OCI-LY1 (cell line): ENCODE data around the gene TMEM38A.

Source experiments
- H2AFZ ChIP-seq: fragments of 200-600 bp; sonication (generic), shearing (Covaris generic); 2 replicates; pipeline ENCODE4 v1.6.0; 2014; ENCODE audit warnings: antibody characterized with exemption, mild to moderate bottlenecking, low read length
- H3F3A ChIP-seq: fragments of 200-600 bp; sonication (generic), shearing (Covaris generic); 2 replicates; pipeline ENCODE4 v1.6.0; 2014; ENCODE audit warnings: mild to moderate bottlenecking, antibody characterized with exemption, low read length, moderate library complexity; ENCODE audit not compliant: insufficient read depth
- H3K27ac ChIP-seq: fragments of 200-600 bp; sonication (generic); 2 replicates; pipeline ENCODE4 v1.5.1; 2014; ENCODE audit warnings: low read length, mixed run types, mild to moderate bottlenecking, low read depth; ENCODE audit not compliant: poor library complexity, severe bottlenecking
- H3K27me3 ChIP-seq: fragments of 200-600 bp; sonication (generic); 2 replicates; pipeline ENCODE4 v1.6.0; 2014; ENCODE audit warnings: antibody characterized with exemption, mild to moderate bottlenecking, low read length, moderate library complexity; ENCODE audit not compliant: insufficient read depth
- H3K36me3 ChIP-seq: fragments of 200-600 bp; sonication (generic); 2 replicates; pipeline ENCODE4 v1.6.1; 2014; ENCODE audit warnings: mild to moderate bottlenecking, antibody characterized with exemption, low read length, moderate library complexity, mixed read lengths; ENCODE audit not compliant: insufficient read depth
- H3K4me1 ChIP-seq: fragments of 200-600 bp; sonication (generic); 2 replicates; pipeline ENCODE4 v1.5.1; 2014; ENCODE audit warnings: mild to moderate bottlenecking, low read length, moderate library complexity; ENCODE audit not compliant: insufficient read depth, severe bottlenecking
- H3K4me2 ChIP-seq: fragments of 200-600 bp; sonication (generic), shearing (Covaris generic); 2 replicates; pipeline ENCODE4 v1.6.1; 2014; ENCODE audit warnings: low read length
- H3K4me3 ChIP-seq: fragments of 200-600 bp; sonication (generic); 2 replicates; pipeline ENCODE4 v1.5.1; 2014; ENCODE audit warnings: low read length, low read depth, mild to moderate bottlenecking, mixed read lengths; ENCODE audit not compliant: poor library complexity, severe bottlenecking
- H3K79me2 ChIP-seq: fragments of 200-600 bp; shearing (Covaris generic); 2 replicates; pipeline ENCODE4 v1.6.1; 2016; ENCODE audit warnings: mixed run types, low read length, mixed read lengths; ENCODE audit not compliant: insufficient read depth
- H3K9ac ChIP-seq: fragments of 200-600 bp; sonication (generic), shearing (Covaris generic); 2 replicates; pipeline ENCODE4 v1.6.1; 2014; ENCODE audit warnings: mild to moderate bottlenecking, low read length, mixed read lengths
- H3K9me2 ChIP-seq: fragments of 200-600 bp; sonication (generic), shearing (Covaris generic); 2 replicates; pipeline ENCODE4 v1.6.1; 2014; ENCODE audit warnings: low read depth, mild to moderate bottlenecking, low read length, mixed read lengths
- H3K9me3 ChIP-seq: fragments of 200-600 bp; shearing (Covaris generic); 2 replicates; pipeline ENCODE4 v1.6.1; 2014; ENCODE audit warnings: low read length, mixed read lengths
- H4K20me1 ChIP-seq: fragments of 200-600 bp; sonication (generic), shearing (Covaris generic); 2 replicates; pipeline ENCODE4 v1.6.0; 2016; ENCODE audit warnings: mild to moderate bottlenecking, low read length; ENCODE audit not compliant: insufficient read depth
- EZH2 ChIP-seq: fragments of 200-600 bp; sonication (generic), shearing (Covaris generic); IDR thresholded peaks from 2 replicates; pipeline ENCODE4 v1.8.0; 2017; ENCODE audit warnings: borderline replicate concordance, mixed run types, mild to moderate bottlenecking, antibody characterized with exemption, low read length, moderate library complexity, mixed read lengths
- TF ChIP-seq, protein P1 (sequence below): fragments of 200-600 bp; sonication (generic), shearing (Covaris generic); IDR thresholded peaks from 2 replicates; pipeline ENCODE4 v1.5.1; 2017; ENCODE audit warnings: mild to moderate bottlenecking, antibody characterized with exemption, low read length, moderate library complexity, mixed read lengths

TMEM38A gene

DNA sequence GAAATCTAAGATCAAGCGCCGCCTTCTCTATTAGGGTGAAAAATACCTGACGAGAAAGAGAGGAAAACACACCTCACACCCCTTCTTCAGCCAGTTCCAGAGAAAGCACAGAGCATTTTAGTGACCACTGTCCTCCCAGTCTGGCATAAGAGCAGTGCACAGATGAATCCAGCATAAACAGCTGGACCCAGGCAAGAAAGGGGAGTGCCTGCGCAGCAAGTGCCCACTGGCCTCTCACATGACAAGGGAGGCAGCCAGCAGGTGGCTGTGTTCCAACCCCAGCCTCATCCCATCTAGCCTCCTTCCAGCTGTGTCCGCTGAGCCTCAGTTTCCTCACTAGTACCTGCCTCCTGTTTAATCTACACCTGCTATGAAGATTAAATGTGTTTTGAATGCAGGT, 40.9 kb upstream of the TMEM38A start:
- no peak overlapping the region for H2AFZ ChIP-seq
- no peaks in the 10 kb centered on the region for H3K9me2 ChIP-seq
- H4K20me1 ChIP-seq: no peaks in the 10 kb centered on the region
- H3K9me3 ChIP-seq: no peaks in the 10 kb centered on the region
- peaks cover 99% of the 10 kb centered on the region for H3K79me2 ChIP-seq
- H3K27me3 ChIP-seq: no peaks in the 10 kb centered on the region
- no peak overlapping the region for H3K4me3 ChIP-seq
- H3K4me1 ChIP-seq: peaks cover 100% of the 10 kb centered on the region
- TF ChIP-seq, protein P1, sequence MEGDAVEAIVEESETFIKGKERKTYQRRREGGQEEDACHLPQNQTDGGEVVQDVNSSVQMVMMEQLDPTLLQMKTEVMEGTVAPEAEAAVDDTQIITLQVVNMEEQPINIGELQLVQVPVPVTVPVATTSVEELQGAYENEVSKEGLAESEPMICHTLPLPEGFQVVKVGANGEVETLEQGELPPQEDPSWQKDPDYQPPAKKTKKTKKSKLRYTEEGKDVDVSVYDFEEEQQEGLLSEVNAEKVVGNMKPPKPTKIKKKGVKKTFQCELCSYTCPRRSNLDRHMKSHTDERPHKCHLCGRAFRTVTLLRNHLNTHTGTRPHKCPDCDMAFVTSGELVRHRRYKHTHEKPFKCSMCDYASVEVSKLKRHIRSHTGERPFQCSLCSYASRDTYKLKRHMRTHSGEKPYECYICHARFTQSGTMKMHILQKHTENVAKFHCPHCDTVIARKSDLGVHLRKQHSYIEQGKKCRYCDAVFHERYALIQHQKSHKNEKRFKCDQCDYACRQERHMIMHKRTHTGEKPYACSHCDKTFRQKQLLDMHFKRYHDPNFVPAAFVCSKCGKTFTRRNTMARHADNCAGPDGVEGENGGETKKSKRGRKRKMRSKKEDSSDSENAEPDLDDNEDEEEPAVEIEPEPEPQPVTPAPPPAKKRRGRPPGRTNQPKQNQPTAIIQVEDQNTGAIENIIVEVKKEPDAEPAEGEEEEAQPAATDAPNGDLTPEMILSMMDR: no peak
- no peak for TF ChIP-seq EZH2
- H3K9ac ChIP-seq: no peak overlapping the region; the same call in 1 of the 2 replicates
- H3K4me2 ChIP-seq: peak overlapping the region; percentile 62; the same call in 1 of the 2 replicates
- H3K36me3 ChIP-seq: peaks cover 21% of the 10 kb centered on the region; the same call in 1 of the 2 replicates
- H3K27ac ChIP-seq: peak overlapping the region; percentile 56
- no peaks in the 10 kb centered on the region for H3F3A ChIP-seq

DNA sequence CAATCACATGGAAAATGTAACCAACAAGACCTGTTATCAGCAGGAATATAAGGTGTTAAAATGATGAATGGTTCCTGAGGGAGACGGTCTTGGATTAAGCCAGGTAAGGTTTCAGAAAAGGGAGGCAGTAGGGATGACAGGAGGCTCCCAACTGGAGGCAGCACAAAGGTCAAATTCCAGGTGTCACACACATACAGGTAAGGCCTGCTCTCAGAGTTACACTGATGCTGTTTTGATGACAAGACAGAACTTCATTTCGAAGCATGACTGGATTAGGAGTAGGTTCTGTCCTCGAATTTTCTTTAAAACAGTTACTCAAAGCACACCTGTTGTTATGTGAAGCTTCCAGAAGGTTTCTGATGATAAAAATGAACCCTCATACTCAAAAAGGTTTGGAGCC, 40.4 kb upstream of the TMEM38A start:
- H3K9me3 ChIP-seq: no peaks in the 10 kb centered on the region
- TF ChIP-seq, protein P1: no peak
- TF ChIP-seq EZH2: no peak
- H3K36me3 ChIP-seq: peaks cover 26% of the 10 kb centered on the region; the same call in 1 of the 2 replicates
- peak overlapping the region; percentile 56 for H3K27ac ChIP-seq
- peak overlapping the region; percentile 62; the same call in 1 of the 2 replicates for H3K4me2 ChIP-seq
- no peak overlapping the region; the same call in 1 of the 2 replicates for H3K9ac ChIP-seq
- H3K4me3 ChIP-seq: no peak overlapping the region
- H3K4me1 ChIP-seq: peaks cover 100% of the 10 kb centered on the region
- H3K27me3 ChIP-seq: no peaks in the 10 kb centered on the region
- no peak overlapping the region for H2AFZ ChIP-seq
- no peaks in the 10 kb centered on the region for H3K9me2 ChIP-seq
- no peaks in the 10 kb centered on the region for H4K20me1 ChIP-seq
- no peaks in the 10 kb centered on the region for H3F3A ChIP-seq
- peaks cover 100% of the 10 kb centered on the region for H3K79me2 ChIP-seq

GRCh38 chr19:16621165-16621800, 39.7 kb upstream of the TMEM38A start:
- Histone ChIP-seq H3K9ac (no peak overlapping the region; the same call in 1 of the 2 replicates), H3K4me1 (peaks cover 100% of the 10 kb centered on the region)

More at GRCh38 chr19:16621165-16621800, 39.7 kb upstream of the TMEM38A start:
- Histone ChIP-seq H2AFZ (no peak overlapping the region), H3K9me3 (no peaks in the 10 kb centered on the region), H3K4me3 (no peak overlapping the region), H3K4me2 (peak overlapping the region; percentile 17; the same call in 1 of the 2 replicates), H3K79me2 (peaks cover 100% of the 10 kb centered on the region), H3K9me2 (no peaks in the 10 kb centered on the region), H4K20me1 (no peaks in the 10 kb centered on the region), H3K27ac (peak overlapping the region; percentile 56), H3K36me3 (peaks cover 33% of the 10 kb centered on the region; the same call in 1 of the 2 replicates), H3F3A (no peaks in the 10 kb centered on the region), H3K27me3 (no peaks in the 10 kb centered on the region)
- TF ChIP-seq, protein P1: no peak
- TF ChIP-seq EZH2: no peak
